ENCODE results near the gene MIER1. TPM values are rescaled to one million over a fixed set of nuclear protein-coding genes. Genes with fewer than 3 reads are reported as not detected.

The MIER1 gene
- total and polyA plus RNA-seq, 9 of the 15 experiments (the other 6 are each of a cell fraction or from before 2014, with no cell fraction given) = 13.9 to 34.8 (median 21.5) TPM

GRCh38 chr1:66924756-66925557 is at the start of gene MIER1, which contains the start of gene DNAI4 (continued):
- TF ChIP-seq RFX1 (IDR thresholded peaks at IDR 0.05) (peak; percentile 97), IRF2 (CRISPR knock-in tag; IDR thresholded peaks at IDR 0.05) (no peak), YY1 (IDR thresholded peaks at IDR 0.05; ENCODE audit: borderline replicate concordance in 1 of 3, control insufficient read depth in 1 of 3, extremely low read depth in 1 of 3, insufficient read depth in 3 of 3, insufficient read length in 1 of 3, insufficient replicate concordance in 2 of 3, low read depth in 1 of 3, low read length in 2 of 3) (peak in 2 of 3 experiments; percentile 64 to 65), EP400 (IDR thresholded peaks at IDR 0.05) (peak; percentile 88), ATF4 (CRISPR knock-in tag; IDR thresholded peaks at IDR 0.05) (no peak), MLX (CRISPR knock-in tag; conservative IDR thresholded peaks at IDR 0.05) (no peak), RNF219 (CRISPR knock-in tag; IDR thresholded peaks at IDR 0.05) (no peak), SP1 (CRISPR knock-in tag; IDR thresholded peaks at IDR 0.05) (peak; percentile 77), EHMT2 (IDR thresholded peaks at IDR 0.05) (no peak), CBFA2T2 (conservative IDR thresholded peaks at IDR 0.05) (no peak), KLF6 (CRISPR knock-in tag; IDR thresholded peaks at IDR 0.05; ENCODE audit: borderline replicate concordance) (no peak), RBFOX2 (IDR thresholded peaks at IDR 0.05; ENCODE audit: low read depth, low read length) (peak; percentile 94), FOXJ3 (CRISPR knock-in tag; IDR thresholded peaks at IDR 0.05) (peak; percentile 54; the same call in 1 of the 2 replicates), MLLT1 (IDR thresholded peaks at IDR 0.05) (no peak), SMARCC2 (IDR thresholded peaks at IDR 0.05; ENCODE audit: low read depth) (no peak), ATF7 (IDR thresholded peaks at IDR 0.05) (peak; percentile 73)

Measured in K562 (cell line).